G401 (cell line): ENCODE results near the gene SHISA6. TPM values are rescaled to one million over a fixed set of nuclear protein-coding genes. Genes with fewer than 3 reads are reported as not detected.

ENCODE experiments used
- DNase-seq: peaks from one replicate; pipeline ENCODE4 v3.0.0-alpha.2; 2015; ENCODE audit warnings: low spot score
- in situ Hi-C: cut with HindIII; loops from 2 replicates; pipeline ENCODE4 v1.10.0; 2016; ENCODE audit warnings: low sequenced_read_pairs, mixed read lengths
- total RNA-seq: library from RNA; depleted of rRNA; stranded (reverse); fragments of >200 nt; shearing (Covaris generic); gene quantifications from 2 replicates; pipeline ENCODE4 v1.2.3, GENCODE V29; 2014

Gene SHISA6
- total RNA-seq, 1 experiment from 2014 or later: not detected

DNA sequence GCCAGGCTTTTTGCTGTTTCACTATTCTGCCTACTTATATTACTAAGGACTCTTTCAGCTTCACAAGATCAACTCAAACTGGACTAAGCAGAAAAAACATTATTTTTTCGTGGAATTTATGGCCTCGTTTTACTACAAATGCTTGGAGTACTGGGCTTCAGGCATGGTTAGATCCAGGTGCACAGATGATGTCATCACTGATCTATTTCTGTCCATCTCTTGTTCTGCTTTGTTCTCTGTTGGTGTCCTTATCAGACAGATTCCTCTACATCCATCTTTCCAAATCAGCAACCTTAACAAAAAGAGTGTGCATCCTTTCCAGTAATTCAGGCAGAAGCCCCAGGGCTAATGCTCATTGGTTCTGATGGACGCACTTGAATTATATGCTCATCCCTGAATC lies 247.4 kb downstream of the SHISA6 start:
- DNase-seq: no peak
- in situ Hi-C loops: no loop called here

DNA sequence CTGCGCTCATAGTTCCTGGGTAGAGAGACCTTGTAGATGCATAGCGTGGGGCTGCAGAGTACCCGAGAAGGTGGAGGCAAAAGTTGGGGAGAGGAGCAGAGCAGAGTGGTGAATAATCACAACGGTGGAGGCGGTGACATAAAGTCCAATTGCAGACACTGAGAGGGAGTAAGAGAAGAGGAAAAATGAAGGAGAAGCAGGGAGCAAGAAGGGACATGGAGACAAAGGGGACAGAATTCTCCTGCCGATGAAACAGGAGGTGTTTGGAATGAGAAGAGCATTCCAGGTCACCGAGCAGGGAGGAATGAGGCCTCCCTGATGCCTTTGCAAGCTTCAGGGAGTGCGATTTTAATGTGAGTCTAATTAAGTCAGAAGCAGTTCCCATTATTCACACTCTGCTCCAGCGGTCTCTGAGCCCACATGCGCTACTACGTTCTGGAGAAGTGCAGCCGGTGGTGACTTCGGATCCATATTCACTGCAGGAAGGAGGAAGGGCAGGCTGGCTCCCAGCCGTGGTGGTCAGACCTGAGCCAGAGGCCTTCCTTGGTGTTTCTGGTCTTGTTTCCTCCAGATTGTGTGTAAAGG lies 249.2 kb downstream of the SHISA6 start:
- in situ Hi-C loops: no loop called here
- no peak for DNase-seq

DNA sequence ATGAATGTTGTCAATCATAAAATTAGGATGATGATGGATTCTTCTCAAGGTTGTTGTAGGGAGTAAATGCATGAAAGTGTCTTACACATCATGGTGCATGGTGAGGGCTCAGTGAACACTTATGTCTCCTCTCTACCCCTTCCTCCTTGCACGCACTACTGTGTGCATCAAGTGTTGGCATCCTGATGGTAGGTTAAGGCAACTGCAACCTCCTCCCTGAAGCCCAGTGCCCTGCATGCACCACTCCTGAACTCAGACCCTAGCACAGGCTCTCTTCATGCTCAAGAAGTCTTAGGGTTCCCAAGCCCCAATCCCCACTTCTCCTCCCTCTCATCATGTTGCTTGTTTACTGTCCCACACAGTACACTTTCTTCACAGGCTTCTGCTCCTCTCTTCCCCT lies 251.5 kb downstream of the SHISA6 start:
- in situ Hi-C loops: no loop called here
- DNase-seq: no peak

DNA sequence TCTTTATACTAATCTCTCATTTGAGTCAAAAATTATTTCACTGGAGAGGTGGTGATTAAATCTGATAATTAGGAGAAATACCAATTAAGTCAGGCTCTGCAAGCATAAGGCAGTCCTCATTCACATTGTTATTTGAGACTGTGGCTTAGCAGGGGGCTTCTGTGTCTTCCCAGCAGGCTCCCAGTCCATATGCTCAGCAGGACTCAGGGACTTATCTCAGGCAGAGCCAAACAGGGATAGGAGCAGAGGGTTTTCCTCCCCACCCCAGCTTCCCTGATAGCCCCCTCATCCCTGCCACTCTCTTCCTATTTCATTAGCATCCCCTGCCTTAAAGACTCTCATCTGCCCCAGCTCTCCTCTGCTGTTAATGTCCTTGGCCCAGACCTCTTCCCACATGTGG lies 252.9 kb downstream of the SHISA6 start:
- no peak for DNase-seq
- in situ Hi-C loops: no loop called here

DNA sequence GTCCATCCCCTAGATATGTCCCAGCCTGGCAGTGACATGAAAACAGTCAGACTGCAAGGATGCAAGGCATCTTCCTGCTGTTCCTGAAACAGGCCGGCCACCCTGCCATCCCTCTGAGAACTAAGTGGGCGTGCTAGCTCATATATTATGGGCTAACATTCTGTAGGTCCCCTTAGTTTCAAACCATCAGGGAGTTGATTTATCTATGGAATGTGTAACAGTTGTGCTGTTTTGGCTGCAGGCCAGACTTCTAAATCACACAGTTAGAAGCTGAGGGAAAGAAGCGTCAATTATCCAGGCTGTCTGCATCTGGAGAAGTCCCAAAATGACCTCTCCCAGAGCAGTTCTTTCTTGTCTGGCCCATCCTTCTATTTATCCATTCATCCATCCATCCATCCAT lies 254.6 kb downstream of the SHISA6 start:
- in situ Hi-C loops: no loop called here

DNA sequence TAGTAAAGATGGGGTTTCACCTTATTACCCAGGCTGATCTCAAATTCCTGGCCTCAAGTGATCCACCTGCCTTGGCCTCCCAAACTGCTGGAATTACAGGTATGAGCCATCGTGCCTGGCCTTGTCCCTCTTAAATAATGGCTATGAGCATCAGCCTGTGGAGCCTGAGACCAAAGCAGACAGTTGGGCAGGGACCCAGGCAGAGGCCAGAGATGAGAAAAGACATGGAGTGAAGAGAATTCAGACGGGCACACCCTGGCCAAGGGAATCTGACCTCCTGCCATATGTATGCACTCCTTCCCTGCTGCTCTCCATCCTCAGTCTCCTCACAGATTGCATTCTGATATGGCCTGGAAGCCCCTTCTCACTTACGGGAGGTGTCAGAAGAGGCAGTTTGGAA lies 258.9 kb downstream of the SHISA6 start:
- DNase-seq: no peak
- in situ Hi-C loops: no loop called here

More for the DNA sequence above, 254.6 kb downstream of the SHISA6 start:
- no peak for DNase-seq

DNA sequence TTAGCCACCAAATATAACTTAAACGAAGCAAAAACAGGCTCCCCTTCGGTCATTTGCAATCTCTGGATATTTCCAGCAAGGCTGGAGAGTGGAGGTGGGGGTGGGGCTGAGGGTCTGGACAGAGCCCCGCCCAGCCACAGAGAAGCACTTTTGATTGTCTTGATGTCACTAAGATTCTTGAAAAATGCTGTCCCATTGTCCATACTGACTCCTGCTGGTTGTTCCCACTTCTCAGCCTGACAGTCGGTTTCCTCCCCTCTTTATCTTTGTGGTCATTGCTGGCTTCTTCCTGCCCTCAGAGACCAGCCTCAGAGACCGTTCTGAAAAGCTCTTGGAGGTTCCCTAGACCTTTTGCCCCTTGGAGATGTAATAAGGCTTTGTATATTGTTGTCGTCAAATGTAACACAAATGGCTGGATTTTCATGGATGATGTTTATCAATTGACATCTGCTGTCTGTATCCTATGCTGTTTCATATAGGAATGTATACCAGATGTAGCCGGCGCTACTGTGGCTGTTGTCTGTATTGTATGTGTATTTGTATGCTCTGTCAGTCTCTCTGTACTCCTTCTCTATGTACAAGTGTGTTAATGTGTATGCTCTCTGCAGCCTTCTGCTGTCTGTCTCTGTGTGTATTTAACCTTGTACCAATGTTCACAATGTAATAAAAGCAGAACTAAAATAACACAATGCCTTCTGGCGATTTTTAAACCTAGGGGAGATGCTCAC lies 262.5 kb downstream of the SHISA6 start:
- DNase-seq: no peak

DNA sequence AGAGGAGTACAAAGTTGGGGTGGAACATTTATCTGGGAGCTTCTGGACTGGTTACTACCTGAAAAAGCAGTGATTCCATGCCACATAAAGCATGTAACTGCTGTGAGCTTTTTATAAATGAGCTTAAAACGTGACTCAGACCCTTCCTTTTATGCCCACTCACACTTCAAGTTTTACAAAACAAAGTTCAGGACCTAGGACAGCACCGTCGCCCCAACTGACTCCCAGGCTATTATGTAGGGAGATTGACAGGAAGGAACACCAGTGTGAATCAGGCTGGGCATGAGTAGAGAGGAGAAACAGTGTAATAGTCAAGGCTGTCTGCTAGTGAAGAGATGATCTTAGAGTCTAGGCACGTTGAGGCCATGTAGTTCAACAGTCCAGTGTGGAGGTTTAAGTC lies 265.6 kb downstream of the SHISA6 start:
- in situ Hi-C loops: no loop called here

More for the DNA sequence above, 262.5 kb downstream of the SHISA6 start:
- in situ Hi-C loops: no loop called here

DNA sequence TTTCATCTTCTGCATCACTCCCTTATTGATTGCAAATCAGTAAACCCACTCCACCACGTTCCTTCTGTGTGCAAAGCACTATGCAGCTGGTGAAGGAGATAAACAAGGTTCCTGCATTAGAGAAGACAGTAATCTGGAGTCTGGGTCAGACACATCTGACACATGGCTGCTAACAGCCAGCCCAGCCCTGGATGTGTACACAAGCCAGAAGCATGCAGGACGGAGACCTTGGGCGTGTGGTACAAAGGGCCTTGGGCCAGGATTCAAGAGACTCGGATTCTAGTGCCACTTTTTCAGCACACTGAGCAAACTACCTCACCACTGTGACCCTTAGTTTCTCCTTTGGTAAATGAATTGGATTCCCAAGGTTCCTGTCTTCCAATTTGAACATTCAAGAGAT lies 270.7 kb downstream of the SHISA6 start:
- no peak for DNase-seq
- in situ Hi-C loops: no loop called here

More for the DNA sequence above, 265.6 kb downstream of the SHISA6 start:
- no peak for DNase-seq

DNA sequence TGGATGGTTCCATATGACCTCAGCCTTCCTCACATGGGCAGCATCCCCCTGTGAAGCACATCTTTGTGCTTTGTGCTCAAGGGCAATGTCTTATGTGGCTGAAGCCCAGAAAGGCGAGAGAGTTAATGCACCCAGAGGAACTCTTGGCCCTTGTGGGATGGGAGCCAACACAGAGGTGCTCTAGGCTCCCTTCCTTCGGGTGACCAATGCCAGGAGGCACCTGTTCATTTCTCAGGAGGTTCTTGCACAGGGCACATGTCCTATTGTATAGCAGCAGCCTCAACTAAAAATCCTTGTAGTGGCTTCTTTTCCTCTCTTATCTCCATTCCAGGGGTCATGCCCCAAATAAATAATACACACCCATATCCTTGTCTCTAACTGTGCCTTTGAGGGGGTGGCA lies 273.6 kb downstream of the SHISA6 start:
- in situ Hi-C loops: no loop called here
- DNase-seq: no peak

DNA sequence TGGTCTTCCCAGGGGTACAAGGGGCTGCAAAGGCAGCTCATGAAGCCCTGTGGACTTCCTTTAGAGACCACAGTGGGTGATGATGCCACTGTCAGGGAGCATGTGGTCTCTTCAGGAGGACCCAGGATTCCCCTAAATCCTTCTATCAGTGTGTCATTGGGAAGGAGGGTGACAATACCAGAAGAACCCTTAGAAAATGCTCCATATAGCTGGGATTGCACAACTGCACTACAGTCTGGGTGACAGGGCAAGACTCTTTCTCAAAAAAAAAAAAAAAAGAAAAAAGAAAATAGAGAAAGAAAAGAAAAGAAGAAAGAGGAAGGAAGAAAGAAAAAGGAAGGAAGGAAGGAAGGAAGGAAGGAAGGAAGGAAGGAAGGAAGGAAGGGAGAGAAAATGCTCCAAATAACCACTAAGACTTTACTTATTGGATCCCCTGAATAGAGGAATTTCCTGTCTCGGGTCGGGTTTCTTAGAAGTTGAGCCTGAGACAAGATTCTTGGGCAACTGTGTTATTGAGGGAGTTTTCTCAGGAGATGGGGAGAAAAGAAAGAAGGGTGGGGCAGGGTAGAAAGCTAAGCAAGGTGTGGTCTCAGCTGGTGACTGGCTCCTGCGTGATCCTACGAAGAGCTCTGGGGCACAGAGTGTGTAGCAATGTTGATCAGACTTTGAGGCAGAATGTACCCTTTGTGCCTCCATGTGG lies 274.1 kb downstream of the SHISA6 start:
- no peak for DNase-seq
- in situ Hi-C loops: no loop called here

DNA sequence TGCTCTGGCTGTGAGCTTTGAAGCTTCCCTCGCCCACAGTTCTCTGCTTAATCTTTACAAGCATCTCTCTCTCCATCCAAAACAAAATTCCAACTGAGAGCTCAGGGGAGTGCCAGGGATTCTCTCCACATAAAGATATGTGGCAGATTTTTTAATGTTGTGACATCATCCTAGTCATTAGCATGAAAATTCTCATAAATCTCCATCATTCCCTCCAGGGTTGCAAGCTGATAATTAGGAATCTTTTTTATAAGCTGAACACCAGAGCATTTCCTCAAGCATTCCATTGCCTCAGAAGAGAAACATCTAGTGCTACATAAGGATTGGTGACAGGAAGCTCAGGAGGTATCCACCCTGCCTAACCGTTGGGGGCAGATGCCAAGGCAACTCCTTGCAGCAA lies 274.9 kb downstream of the SHISA6 start:
- DNase-seq: no peak
- in situ Hi-C loops: no loop called here

DNA sequence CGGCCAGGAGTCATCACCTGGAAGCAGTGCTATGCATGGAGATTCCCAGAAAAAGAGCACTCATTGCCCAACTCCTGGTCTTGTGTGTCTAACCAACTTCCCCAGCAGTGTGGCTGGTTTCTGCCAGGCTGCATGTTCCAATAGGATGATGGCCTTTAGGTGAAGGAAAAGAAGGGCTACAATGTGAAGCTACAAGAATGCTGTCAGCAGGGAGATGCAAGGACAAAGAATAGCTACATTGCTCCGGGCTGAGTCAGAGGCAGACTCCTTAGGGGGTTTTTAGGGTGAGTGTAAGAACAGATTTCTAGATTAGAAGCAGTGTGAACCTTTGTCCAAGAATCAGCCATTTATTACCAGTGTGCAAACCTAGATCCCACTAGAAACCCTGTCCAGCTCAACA lies 294.2 kb downstream of the SHISA6 start:
- DNase-seq: no peak
- in situ Hi-C loops: no loop called here

DNA sequence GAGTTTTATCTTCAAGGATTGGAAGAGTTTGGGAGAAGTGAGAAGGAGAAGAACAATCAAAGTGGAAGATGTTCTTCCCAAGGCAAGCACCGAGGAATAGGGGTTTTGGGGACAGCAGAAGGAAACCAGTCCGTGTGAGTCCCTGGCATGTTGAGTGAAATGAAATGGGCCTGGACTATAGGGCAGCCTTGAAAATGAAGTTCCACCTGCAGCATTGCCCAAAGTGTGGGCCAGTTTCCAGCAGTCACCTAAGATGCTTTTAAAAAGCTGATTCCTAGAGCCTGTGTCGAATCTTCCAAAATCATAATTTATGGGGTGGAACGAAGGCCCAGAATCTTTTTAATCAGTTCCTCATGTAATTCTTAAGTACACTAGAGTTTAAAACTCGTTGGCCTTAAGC lies 297.4 kb downstream of the SHISA6 start:
- DNase-seq: no peak
- in situ Hi-C loops: no loop called here

DNA sequence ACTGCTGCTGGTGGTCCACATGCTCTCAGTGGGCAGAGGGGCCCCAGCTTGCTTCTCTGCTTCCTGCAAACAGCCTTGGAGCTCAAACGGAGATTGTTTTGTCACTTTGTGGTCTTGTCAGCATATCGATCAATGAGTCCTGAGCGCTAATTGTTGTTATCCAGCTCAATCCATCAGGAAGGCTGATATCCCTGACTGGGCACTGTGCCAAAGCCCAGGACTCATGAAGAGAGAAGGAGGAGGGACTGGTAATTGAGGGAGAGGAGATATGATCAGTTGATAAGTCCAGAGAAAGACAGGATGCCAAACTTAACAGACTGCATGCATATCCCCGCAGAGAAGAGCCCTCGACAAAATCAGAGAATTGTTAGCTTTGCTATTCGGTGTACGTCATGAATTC lies 298.6 kb downstream of the SHISA6 start:
- in situ Hi-C loops: no loop called here
- no peak for DNase-seq

DNA sequence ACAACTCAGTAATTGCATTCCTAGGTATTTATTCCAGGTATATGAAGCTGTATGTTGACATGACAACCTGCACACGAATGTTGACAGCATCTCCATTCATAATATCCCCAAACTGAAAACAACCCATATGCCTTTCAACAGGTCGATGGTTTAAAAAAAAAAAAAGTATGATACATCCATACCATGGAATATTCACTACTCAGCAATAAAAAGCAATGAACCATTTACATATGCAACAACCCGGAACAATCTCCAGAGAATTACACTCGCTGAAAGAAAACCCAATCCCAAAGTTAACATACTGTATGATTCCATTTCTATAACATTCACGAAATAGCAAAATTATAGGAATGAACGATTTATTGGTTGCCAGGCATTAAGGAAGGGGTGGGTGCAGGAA lies 304.0 kb downstream of the SHISA6 start:
- in situ Hi-C loops: no loop called here
- DNase-seq: no peak

DNA sequence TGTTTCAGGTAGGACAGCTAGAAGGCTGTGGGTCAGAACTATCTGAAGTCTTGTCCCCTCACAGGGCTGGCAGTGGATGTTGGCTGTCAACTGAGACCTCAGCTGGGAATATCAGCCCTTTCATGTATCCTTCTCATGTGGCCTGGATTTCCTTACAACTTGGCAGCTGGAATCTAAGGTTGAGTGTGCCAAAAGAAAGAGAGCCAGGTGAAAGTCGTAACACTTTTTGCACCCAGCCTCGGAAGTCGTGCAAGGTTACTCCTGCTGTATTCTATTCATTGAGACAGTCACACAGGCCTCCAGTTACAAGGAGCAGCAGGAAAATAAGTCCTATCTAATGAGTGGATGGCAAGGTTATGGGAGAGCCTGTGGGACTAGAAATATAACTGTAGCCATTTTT lies 304.7 kb downstream of the SHISA6 start:
- in situ Hi-C loops: no loop called here
- DNase-seq: no peak

DNA sequence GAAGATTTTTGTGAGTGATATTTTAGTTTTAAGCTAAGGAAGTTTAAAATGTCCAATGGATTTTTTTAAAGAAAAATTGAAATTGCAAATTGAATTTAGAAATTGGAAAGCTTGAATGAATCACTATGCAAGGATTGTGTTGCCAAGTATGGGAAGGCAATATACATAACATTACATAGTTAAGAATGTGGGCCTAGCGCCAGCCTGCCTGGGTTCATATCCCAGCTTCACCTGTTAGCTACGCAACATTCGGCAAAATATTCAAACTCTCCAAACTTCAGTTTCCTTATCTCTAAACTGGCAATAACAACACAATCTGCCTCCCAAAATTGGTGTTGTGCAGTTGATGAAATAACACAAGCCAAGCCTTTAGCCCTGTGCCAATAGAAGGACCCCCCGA lies 306.8 kb downstream of the SHISA6 start:
- in situ Hi-C loops: no loop called here
- no peak for DNase-seq

DNA sequence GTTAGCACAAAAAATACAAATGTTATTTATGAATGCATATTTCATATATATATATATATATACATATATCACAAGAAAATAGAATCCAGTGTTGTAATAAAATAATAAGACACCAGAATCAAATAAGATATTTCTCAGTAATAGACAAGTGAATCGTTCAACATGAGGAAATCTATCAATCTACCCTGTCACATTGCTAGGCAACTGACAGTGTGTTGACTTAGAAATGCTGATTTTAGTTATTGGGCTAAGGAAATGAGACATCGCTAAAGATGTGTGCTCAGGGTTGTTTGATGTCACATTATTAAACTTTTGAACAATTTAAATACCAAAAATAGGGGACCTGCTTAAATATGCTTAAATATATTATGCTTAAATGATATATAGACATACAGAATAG lies 307.4 kb downstream of the SHISA6 start:
- DNase-seq: no peak
- in situ Hi-C loops: no loop called here

DNA sequence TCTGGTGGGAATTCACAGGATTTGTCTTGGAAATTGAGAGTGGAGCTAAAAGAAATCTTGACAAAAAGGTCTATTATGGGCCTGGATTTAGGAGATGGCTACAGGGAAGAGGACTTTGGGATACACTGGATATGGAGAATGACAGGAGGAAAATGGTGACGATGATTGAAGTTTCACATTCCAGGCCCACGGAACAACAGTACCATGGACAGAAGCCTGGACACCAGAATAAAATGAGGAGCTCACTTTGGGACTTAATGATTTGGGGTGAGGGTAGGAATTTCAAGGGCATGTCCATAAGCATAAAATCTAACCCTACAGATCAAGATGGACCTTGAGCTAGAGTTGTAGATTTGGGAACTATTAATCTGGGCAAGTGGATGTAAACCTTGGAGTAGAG lies 309.4 kb downstream of the SHISA6 start:
- no peak for DNase-seq
- in situ Hi-C loops: no loop called here

DNA sequence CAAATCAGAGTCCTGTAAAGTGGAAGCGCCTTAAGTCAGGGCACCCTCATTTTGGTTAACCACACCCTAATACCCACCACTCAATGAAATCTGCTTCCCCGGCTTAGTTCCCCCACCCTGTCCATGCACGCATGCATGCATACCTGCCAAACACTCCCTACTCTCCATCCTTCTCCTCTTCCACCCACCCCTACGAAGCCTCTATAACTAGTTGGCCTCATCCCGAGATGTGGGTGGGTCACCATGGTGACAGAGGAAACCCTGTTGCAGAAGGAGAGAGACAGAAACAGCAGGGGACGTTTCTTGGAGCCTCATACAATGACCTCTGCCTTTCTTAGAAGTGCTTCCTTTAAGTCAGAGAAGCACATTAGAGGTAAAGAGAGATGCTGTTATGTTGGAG lies 310.4 kb downstream of the SHISA6 start:
- in situ Hi-C loops: no loop called here
- no peak for DNase-seq
